ENCODE results near the gene GPT2. TPM values are rescaled to one million over a fixed set of nuclear protein-coding genes. Genes with fewer than 3 reads are reported as not detected.

Gene GPT2
- total RNA-seq, 1 donor from 2014 or later, result 44.7 TPM

DNA sequence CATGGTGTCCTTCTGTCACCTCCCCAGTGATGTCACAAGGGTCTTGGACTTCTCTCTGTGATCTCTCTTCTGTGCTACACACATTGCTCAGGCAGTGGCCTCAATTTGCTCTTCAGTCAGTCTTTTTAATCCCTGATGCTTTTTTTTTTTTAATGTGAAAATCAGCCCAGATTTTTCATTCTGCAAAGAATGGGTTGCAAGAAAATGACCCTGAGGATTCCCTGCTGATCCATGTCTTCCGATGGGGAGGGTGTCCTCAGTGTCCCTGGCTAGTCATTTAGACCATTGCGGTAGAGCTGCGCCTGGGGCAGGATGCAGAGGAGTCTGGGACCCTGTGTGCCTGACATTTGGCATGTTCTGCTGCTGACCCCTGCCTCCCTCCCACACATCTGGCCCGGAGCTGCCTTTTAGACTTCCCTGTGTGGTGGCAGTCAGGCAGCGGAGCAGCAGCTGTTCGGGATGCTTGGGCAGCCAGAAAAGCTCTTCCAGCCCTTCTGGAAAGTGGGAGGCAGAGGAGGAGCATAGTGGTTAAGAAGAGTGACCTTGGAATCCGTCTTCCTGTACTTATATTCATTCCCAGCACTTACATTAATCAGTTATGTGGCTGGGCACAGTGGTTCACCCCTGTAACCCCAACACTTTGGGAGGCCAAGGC is 12.3 kb downstream of the GPT2 start:
- DNase-seq (ENCODE audit: low spot score), result no peak

DNA sequence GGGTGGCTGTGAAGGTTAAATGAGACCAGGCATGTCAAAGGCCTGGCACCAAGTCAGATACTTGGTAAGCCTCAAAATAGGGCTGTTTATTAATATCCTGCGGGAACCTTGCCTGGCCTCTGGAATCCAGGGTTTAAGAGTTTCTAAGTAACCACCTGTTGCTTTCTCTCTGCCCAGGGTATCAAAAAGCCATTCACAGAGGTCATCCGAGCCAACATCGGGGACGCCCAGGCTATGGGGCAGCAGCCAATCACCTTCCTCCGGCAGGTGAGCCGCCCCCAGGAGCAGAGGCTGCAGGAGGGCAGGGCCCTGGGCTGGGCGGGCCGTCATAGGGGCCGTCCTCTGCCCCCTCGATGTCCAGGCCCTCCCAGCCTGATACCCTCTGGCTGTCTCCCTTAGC is 13.3 kb downstream of the GPT2 start:
- DNase-seq (ENCODE audit: low spot score), result no peak

DNA sequence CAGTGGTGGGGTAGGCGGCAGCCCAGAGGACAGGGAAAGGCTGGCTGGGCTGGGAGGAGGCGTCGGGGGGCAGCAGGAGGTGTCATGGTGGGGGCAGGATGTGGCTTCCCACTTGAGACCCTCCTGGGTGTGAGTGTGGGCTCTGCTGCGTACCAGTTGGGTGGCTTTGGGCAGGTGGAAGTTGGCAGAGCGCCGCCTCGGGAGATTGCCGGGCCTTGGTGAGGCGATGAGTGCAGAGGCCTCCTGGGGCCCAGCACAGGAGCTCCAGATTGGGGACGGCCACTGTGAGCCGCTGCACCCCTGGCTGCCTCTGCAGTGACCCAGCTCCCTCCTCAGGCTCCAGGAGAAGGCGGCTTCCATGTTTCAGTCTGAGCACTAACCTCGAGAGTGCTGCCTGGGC is 13.8 kb downstream of the GPT2 start:
- no peak for DNase-seq (ENCODE audit: low spot score)

DNA sequence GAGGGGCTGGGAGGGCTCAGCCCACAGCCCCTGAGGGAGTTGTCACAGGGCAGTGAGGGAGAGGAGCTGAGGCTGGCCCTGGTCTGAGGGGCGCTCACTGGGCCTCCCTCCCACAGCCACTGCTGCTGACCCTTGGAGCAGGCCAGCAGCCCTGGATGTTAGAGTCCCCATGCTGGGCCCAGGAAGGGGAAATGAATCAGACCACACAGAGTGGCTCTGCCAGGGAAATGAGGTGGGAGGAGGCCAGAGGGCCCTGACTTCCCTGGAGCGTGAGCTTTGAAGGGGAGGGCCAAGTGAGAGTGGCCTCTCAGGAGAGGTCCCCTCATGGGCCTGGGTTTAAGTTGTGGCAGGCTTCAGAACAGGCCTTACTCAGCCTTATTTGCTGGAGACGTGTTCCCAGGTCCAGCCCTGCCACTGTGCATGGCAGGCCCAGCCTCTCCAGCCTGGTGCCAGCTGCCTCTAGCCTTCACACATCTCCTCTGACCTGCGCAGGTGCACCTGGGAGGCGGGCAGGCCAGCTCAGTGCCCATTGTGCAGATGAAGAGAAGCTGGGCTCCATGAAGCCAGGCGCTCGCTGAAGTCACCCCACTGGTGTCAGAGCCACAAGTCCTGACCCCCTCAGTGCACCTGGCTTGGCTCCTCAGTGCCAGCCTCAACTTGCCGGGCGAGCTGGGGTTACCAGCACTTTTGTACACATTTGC is 15.4 kb downstream of the GPT2 start:
- no peak for DNase-seq (ENCODE audit: low spot score)

DNA sequence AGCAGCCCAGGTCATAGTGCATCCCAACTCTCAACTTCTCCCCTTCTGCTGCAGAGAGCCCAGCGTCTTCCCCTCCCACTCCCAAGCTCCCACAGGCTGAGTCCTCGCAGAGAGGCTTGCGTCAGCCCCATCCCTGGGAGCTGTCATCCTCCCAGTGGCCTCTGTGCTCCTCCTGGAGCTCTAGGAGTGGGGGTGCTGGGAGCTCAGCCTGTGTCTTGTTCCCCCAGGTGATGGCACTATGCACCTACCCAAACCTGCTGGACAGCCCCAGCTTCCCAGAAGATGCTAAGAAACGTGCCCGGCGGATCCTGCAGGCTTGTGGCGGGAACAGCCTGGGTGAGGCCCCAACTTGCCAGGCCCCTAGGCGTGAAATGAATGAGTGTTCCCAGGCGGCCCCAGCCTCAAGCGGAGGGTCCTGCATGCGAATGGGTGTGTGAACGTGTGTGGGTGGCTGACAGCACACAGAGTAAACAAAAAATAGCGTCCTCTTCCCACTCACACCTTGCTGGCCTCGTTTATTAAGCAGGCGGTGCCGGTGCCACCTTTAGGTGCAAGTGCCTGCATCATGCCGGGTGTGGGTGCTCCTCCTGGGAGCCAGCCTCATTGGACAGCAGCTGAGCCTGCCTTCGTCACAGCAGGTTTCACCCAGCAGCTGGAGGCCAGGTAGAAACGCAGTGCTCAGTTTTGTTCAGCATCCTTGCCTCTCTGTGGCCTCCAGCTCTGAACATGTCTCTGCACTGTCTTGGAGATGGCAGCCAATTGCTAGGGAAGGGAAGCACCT is 16.5 kb downstream of the GPT2 start:
- DNase-seq (ENCODE audit: low spot score), result no peak

DNA sequence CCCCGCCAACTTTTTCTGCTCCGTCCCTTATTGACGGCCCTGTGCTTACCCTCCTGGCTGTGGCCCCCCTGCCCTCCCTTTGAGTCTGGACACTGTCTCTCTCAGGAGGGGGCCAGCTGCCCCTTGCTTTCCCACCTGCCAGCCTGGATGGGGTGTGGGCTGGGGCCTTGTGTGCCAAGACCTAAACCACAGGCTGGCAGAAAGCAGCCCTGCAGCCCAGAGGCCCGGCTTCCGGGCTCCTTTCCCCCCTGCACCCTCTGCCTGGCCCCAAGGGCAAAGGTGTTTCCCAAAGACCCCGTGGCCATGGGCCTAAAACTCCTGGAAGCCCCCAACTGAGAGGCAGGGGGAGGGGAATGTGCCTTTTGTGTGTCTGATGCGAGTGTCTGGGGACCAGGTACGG is 17.5 kb downstream of the GPT2 start:
- no peak for DNase-seq (ENCODE audit: low spot score)

DNA sequence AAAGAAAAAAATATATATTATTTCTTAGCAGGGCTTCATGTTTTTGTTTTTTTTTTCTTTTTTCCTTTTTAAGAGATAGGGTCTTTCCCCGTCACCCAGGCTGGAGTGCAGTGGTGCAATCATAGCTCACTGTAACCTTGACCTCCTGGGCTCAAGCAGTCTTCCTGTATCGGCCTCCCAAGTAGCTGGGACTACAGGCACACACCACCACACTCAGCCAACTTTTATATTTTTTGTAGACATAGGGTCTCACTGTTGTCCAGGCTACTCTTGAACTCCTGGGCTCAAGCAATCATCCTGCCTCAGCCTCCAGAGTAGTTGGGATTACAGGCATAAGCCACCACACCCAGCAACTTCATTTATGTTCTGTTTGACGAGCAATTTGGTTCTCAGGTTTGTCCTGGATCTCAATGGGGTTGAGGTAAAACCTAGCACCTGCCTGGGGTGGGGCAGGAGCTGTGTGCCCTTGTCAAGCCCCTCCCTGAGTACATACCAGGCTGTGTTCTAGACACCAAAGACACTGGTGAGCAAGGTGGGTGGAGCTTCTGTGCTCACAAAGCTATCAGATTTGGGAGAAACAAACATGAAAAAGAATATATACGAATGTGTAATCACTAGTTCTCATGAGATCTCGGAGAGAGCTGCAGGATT is 19.2 kb downstream of the GPT2 start:
- no peak for DNase-seq (ENCODE audit: low spot score)

DNA sequence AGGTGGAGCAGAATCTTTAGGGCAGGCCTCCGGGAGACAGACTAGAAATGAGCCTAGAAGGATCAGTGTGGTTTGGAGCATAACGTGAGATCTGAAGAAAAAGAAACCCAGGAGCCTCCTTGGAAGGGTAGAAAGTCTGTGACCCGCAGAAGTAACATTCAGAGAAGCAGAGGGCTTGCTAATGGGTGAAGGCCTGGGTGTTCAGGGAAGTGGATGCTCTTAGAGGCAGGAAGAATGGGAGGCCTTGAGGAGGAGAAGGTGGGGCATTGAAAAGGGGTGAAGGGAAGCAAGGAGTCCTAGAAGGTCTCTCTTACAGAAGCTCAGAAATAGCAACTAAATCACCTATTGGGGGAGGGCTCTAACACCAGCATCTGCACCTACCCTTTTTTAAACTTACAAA is 20.3 kb downstream of the GPT2 start:
- DNase-seq (ENCODE audit: low spot score), result no peak

DNA sequence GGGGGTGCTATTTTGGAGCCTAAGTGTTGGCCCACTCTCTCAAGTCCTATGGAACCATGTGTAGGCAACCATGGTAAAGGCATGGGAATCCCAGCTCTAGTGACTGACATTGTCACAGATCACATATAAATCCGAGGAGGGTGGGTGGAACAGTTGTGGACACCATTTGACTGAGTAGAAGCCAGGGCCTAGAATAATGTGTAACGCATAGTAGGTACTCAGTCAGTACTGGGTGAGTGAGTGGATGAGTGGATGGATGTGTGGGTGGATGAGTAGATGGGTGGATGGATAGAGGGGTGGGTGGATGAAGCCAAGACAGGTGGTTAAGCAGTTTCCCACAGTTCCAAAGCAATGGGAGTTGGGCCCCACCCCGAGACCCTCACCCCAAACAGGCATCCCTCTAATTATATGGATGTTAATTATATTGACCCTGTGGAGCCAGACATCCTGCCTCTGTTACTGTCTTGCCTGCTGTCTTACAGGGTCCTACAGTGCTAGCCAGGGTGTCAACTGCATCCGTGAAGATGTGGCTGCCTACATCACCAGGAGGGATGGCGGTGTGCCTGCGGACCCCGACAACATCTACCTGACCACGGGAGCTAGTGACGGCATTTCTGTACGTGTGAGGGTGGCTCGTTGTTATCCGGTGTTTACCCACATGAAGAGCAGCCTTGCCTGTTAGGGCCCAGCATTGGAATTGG is 22.3 kb downstream of the GPT2 start:
- no peak for DNase-seq (ENCODE audit: low spot score)

DNA sequence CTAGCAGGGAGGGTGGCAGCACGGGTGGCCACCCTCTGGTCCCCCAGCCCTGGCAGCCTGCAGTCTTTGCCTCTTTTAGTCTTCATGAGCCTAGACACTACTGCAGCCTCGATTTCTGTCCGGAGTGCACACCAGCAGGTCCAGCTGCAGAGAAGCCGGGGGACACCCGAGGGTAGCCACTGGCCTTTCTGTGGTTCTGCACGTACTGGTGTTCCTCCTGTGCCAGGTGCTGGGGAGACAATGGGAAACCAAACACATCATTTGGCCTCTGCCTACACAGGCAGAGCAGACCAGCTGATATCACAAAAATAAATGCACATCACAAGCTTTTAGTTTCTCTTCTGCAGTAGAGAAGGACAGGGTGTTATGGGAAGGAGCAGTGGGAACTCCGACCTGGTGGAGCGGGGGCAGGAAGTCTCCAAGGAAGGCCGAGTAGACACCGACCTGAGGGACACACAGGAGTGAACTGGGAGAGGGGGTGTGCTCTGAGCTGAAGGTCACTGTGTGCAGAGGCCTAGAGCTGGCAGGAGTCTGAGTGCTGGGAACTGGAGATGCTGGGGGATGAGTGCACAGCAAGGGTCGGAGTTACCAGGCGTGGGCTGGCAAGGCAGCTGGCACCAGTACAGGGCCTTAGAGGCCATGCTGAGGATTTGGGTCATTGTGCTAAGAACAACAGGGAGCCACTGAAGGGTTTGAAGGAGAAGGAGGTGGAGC is 23.1 kb downstream of the GPT2 start:
- no peak for DNase-seq (ENCODE audit: low spot score)

DNA sequence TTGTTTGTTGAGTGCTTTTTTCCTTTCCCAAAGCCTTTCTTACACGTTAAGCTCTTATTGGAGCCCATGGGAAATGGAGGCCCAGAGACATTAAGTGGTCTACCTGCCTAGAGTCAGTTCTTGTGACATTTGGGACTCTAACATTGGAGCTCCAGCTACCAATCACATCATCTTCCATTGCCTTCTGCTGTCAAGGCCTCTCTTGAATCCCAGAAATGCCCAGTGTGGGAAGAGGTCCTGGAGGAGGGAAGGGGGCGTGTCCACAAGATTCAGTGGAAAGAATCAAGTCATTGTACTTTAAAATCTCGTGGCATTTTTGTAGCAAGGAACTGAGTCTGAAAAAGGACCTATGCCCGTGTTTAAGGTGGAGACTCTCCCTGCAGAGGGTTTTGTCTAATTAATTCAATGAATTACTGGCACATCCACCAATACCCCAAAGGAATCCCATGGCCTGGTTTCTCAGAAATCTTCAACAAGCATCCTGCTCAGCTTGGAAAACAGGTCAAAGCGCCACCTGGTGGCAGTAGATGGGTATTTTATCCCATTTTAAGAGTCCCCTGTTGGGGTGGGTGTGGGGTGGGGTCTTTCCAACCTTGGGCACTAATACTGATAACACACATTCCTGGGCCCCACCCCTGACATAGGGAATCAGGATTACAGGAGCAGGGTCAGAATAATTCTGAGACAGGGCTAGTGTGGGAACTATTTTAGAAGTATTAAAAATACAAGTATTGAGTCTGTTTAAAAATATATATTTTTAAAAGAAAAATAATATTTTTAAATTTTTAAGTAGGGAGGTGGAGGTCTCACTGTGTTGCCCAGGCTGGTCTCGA is 24.6 kb downstream of the GPT2 start:
- DNase-seq (ENCODE audit: low spot score), result peak; percentile 41

DNA sequence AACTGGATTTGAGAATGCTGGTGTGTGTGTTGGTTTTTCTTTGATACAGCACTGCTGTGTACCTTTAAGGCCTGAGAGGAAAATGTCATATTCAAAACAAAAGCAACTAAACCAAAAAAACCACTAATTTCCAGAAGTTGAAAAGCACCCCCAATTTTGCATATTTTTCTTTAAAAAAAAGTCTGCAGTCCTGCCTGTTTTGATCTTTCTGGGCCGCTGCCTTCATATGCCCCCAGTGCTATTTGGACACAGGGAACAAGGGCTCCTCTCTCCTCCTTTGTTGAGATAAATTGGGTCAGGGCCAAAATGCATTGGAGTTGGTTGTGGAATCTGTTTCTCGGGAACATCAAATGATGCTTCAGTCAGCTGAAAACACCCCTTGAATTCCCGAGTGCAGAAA is 26.9 kb downstream of the GPT2 start:
- no peak for DNase-seq (ENCODE audit: low spot score)

DNA sequence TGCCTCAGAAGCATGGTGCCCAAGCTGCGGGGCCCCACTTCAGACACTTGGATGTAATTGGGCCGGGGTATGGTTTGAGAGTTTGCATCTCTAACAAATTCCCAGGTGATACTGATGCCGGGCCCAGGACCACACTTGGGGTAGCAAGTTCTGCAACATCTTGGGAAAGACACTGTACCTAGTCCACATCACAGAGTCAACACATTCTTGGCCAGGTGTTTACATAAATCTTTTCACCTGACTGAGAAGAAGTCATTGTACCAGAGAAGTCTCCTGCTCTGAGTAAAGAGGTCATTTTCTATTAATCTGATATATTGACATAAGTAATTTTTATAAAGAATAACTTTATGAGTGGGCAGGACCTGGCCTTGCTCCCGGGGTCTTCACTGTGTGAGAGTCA is 27.5 kb downstream of the GPT2 start:
- DNase-seq (ENCODE audit: low spot score), result no peak

DNA sequence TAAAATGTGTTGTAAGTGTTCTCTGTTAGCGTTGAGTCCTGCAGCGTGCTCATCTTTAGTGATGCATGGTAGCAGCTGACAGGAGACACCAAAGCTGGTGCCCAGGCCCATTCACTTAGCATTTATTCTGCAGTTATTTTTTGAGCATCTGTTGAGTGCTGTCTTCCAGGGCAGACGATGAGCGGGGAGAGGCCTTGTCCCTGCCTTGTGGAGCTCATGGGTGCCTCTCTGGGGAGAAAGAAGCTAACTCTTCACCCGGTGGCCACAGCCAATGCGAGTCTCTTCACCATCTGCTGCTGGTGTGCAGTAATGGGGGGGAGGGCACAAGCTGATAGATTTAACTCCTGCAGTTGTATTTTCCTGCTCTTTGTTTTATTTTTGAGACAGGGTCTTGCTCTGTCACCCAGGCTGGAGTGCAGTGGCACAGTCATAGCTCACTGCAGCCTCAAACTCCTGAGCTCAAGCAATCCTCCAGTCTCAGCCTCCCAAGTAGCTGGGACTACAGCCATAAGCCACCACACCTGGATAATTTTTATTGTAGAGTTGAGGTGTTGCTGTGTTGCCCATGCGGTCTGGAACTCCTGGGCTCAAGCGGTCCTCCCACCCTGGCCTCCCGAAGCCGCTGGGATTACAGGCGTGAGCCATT is 30.5 kb downstream of the GPT2 start:
- DNase-seq (ENCODE audit: low spot score), result no peak

DNA sequence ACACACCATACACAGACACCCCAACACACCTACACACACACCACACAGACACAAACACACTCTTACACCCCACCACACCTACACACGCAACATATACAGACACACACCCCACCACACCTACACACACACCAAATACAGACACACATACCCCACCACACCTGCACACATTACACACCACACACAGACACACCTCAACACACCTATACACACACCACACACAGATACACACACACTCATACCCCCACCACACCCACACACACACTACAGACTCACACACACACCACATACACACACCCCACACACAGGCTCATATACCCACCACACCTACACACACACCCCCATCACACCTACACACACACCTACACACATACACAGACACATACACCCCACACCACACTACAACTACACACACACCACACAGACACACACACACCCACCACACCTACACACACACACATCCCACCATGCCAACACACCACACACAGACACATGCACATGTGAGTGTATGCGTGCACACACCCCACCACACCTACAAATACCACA is 31.4 kb downstream of the GPT2 start:
- no peak for DNase-seq (ENCODE audit: low spot score)

DNA sequence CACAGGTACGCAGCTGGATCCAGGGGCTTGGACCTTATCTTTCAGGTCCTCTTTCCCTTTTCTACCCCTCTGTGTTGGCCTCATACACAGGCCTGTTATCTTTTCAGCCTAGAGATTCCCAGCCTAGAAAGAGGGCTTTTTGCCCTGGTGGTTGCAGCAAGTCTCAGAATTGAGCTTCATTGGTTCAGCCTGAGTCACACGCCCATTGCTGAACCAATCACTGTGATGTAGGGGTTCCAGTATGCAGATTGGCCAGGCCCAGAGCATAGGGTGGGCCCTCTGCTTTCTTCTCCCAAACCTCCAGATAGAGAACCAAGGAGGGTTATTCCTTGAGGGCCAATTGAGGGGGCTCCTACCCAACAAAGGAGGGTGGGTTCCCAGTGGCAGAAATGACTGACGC is 32.8 kb downstream of the GPT2 start:
- DNase-seq (ENCODE audit: low spot score), result no peak

DNA sequence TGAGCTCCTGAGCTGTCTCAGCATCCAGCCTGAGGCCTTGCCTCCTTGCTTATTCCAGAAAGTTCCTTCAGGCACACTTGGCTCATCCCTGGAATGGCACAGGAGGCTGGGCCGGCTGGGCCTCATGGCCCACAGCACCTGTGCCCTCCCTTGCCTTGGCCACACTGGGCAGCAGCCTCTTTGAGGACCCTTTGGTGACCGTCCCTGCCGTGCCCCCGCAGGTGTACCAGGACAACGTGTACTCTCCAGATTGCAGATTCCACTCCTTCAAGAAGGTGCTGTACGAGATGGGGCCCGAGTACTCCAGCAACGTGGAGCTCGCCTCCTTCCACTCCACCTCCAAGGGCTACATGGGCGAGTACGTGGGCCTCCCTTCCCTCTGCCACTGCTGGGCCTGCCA is 34.2 kb downstream of the GPT2 start:
- no peak for DNase-seq (ENCODE audit: low spot score)

DNA sequence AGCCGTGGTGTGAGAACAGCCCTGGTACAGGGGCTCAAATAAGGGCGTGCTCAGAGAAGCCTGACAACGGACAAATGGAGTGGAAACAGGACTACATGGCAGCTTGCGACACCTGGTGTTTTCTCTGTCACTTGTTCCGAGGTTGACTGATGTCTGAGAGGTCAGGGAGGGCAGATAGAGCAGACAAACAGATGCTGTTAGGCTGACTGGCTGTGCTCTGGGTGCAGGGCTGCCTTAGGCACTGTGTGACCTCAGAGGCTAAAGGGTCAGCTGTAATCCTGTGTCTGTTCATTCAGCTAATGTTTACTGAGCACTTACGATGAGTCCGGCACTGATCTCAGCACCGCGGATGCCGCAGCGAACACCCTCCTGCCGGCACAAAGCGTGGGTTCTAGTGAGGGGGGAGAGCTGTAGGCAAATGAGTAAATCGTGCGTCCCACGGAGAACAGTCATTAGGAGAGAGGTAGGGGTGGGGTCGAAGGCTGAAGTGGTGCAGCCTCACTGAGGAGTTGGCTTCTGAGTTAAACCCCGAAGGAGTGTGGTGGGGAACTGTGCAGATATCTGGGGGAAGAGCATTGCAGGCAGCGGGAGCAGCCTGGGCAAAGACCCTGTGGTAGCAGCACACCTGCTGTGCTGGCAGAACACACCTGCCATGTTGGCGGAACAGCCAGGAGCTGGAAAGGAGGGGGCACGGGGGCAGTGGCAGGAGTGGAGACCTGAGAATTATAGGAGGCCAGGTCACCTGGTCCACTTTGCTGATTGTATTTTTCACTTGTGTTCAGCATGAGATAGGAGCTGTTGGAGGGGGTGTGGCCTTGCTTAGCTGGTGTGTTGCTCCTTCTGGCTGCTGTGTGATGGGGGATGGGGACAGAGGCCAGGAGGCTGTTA is 35.0 kb downstream of the GPT2 start:
- peak; percentile 28 for DNase-seq (ENCODE audit: low spot score)
